ENCODE data around the gene PLPP1. TPM values are rescaled to one million over a fixed set of nuclear protein-coding genes. Genes with fewer than 3 reads are reported as not detected.

Gene PLPP1
- total RNA-seq, 1 donor from 2014 or later: 73.7 TPM

DNA sequence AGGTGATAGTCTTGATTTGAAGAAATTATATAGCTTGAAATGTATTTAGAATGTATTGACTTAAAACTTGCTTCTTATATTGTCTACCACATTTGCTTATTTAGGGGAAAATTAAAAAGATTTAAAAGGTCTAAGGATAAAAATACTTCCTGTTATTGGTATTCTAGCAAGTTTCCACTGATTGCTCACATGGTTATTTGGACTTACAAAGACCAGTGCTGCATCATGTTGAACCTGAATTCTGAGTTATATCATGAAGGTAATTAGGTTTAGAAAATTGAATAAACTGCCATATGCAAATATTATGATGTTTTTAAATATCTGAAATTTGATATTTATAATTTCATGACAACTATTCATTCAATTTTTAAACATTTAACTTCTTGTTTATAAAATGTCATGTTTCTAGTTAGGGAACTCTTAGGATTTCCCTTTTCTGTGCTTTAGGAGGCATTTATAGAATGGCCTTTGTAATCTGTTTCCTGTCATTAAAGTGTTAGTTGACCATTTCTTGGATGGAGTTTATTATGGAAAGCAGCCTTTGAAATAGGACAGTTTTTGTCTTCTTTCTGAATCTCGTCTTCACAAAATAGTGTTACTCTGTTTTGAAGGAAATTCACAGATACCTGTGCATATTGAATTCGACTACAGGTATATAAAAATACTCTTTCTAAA lies 141.1 kb downstream of the PLPP1 start:
- no peak for TF ChIP-seq CTCF (IDR thresholded peaks at IDR 0.05)
- Mint-ChIP-seq H3K27me3 (ENCODE audit: low read depth) (no peaks in the 10 kb centered on the region), H3K4me1 (ENCODE audit: low read depth) (no peaks in the 10 kb centered on the region), H3K9me3 (ENCODE audit: low read depth) (no peaks in the 10 kb centered on the region), H3K4me3 (ENCODE audit: unreplicated experiment) (no peak overlapping the region), H3K27ac (ENCODE audit: unreplicated experiment) (no peak overlapping the region), H3K36me3 (ENCODE audit: low read depth) (peaks cover 10% of the 10 kb centered on the region)
- DNase-seq (ENCODE audit: low spot score): no peak

DNA sequence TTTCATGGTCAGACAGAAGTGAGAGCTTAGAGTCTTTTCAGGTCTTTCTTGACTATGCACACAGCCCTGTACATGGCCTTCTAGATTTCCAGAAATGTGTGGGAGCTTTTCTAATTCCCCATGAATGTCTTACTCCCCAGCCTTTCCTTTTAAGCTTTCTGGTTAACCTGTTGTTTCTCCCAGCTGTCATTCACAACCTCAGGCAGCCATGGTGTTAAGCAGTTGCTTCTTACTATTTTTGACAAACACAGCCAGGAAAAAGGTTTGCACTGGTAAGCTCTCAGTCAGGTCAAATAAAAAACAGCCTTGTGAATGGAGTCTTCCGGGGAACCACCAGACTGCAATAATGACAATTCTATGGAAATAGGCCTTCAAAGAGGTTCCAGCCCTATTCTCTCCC lies 142.1 kb downstream of the PLPP1 start:
- TF ChIP-seq CTCF (IDR thresholded peaks at IDR 0.05): no peak
- H3K4me3 Mint-ChIP-seq (ENCODE audit: unreplicated experiment): no peak overlapping the region
- H3K36me3 Mint-ChIP-seq (ENCODE audit: low read depth): peaks cover 15% of the 10 kb centered on the region
- no peaks in the 10 kb centered on the region for H3K27me3 Mint-ChIP-seq (ENCODE audit: low read depth)
- H3K9me3 Mint-ChIP-seq (ENCODE audit: low read depth): no peaks in the 10 kb centered on the region
- H3K27ac Mint-ChIP-seq (ENCODE audit: unreplicated experiment): no peak overlapping the region
- H3K4me1 Mint-ChIP-seq (ENCODE audit: low read depth): no peaks in the 10 kb centered on the region
- no peak for DNase-seq (ENCODE audit: low spot score)

- Mint-ChIP-seq H3K36me3 (ENCODE audit: low read depth) (peaks cover 15% of the 10 kb centered on the region), H3K27me3 (ENCODE audit: low read depth) (no peaks in the 10 kb centered on the region), H3K4me3 (ENCODE audit: unreplicated experiment) (no peak overlapping the region), H3K27ac (ENCODE audit: unreplicated experiment) (no peak overlapping the region), H3K4me1 (ENCODE audit: low read depth) (no peaks in the 10 kb centered on the region), H3K9me3 (ENCODE audit: low read depth) (no peaks in the 10 kb centered on the region)
- TF ChIP-seq CTCF (IDR thresholded peaks at IDR 0.05): no peak
- DNase-seq (ENCODE audit: low spot score): no peak
These were observed 143.1 kb downstream of the PLPP1 start for GRCh38 chr5:55391707-55392106.

GRCh38 chr5:55387865-55388264 lies 146.9 kb downstream of the PLPP1 start:
- Mint-ChIP-seq H3K9me3 (ENCODE audit: low read depth) (peaks cover 8% of the 10 kb centered on the region), H3K27ac (ENCODE audit: unreplicated experiment) (no peak overlapping the region), H3K27me3 (ENCODE audit: low read depth) (no peaks in the 10 kb centered on the region), H3K4me3 (ENCODE audit: unreplicated experiment) (no peak overlapping the region), H3K36me3 (ENCODE audit: low read depth) (peaks cover 26% of the 10 kb centered on the region), H3K4me1 (ENCODE audit: low read depth) (no peaks in the 10 kb centered on the region)
- no peak for TF ChIP-seq CTCF (IDR thresholded peaks at IDR 0.05)
- no peak for DNase-seq (ENCODE audit: low spot score)

DNA sequence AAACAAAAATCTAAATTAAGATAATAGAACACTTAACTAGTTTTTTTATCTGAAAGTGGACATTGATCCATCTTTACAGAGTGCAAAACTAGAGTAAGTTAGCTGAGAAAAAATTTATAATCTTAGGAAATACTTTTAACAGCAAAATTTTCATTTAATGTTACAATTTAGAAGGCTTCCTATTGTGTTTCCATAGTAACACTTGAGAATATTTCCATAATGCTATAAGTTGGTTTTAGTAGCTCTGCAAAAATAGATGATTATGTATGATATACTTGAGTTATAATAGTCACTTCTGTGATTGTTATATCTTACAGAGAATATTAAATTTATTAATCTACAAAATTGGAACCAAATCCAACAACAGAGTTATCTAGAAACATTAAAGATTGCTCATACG lies 148.4 kb downstream of the PLPP1 start:
- no peak for TF ChIP-seq CTCF (IDR thresholded peaks at IDR 0.05)
- H3K4me1 Mint-ChIP-seq (ENCODE audit: low read depth): no peaks in the 10 kb centered on the region
- no peak overlapping the region for H3K4me3 Mint-ChIP-seq (ENCODE audit: unreplicated experiment)
- no peak overlapping the region for H3K27ac Mint-ChIP-seq (ENCODE audit: unreplicated experiment)
- H3K9me3 Mint-ChIP-seq (ENCODE audit: low read depth): peaks cover 8% of the 10 kb centered on the region
- no peak for DNase-seq (ENCODE audit: low spot score)
- peaks cover 25% of the 10 kb centered on the region for H3K36me3 Mint-ChIP-seq (ENCODE audit: low read depth)
- no peaks in the 10 kb centered on the region for H3K27me3 Mint-ChIP-seq (ENCODE audit: low read depth)
